A549 (cell line): ENCODE data around the gene AMER3.

Experiments used
- CTCF ChIP-seq: fragments of >200 bp; sonication (Bioruptor Twin); formaldehyde crosslinking; IDR thresholded peaks from 3 replicates; pipeline ENCODE4 v1.5.1; 2016
- JUN ChIP-seq, 2 experiments: fragments of >200 bp; sonication (Bioruptor Twin); formaldehyde crosslinking; IDR thresholded peaks; 2 replicates in 1 of 2; 3 replicates in 1 of 2; pipeline ENCODE4 v1.6.1; 2016 to 2017
- MAFK ChIP-seq: fragments of 450-650 bp; IDR thresholded peaks from 2 replicates; pipeline ENCODE4 v1.6.1; 2014; ENCODE audit not compliant: partially characterized antibody
- MYC ChIP-seq: IDR thresholded peaks from 2 replicates; pipeline ENCODE4 v1.6.1; 2012; ENCODE audit warnings: mild to moderate bottlenecking, inconsistent platforms, low read length, improper control_type of control experiment, borderline replicate concordance
- RFX5 ChIP-seq: fragments of 450-650 bp; IDR thresholded peaks from 2 replicates; pipeline ENCODE4 v1.7.1; 2014; ENCODE audit warnings: antibody characterized with exemption, mild to moderate bottlenecking, moderate library complexity

- TF ChIP-seq CTCF: no peak
- no peak for TF ChIP-seq JUN (IDR thresholded peaks at IDR 0.05)
- TF ChIP-seq RFX5: no peak
- TF ChIP-seq MAFK: no peak
- no peak for TF ChIP-seq MYC
These were observed 36.2 kb downstream of the AMER3 start for GRCh38 chr2:130791617-130791939.
